HG02970 (cell line): ENCODE measurements around the gene TRAF3IP3.

Experiments used
- ATAC-seq: cut with Tn5 transposase; IDR thresholded peaks from one replicate; pipeline ENCODE4 v1.9.1; 2021; ENCODE audit warnings: mild to moderate bottlenecking, moderate library complexity, moderate number of reproducible peaks; ENCODE audit not compliant: unreplicated experiment, low FRiP score

The TRAF3IP3 gene

GRCh38 chr1:209736490-209737117, 19.2 kb upstream of the TRAF3IP3 start:
- no peak for ATAC-seq

- no peak for ATAC-seq
Measured at GRCh38 chr1:209737118-209737505, 18.7 kb upstream of the TRAF3IP3 start.

- ATAC-seq, result no peak
Measured at GRCh38 chr1:209738270-209738669, 17.6 kb upstream of the TRAF3IP3 start.

GRCh38 chr1:209741193-209741592, 14.7 kb upstream of the TRAF3IP3 start:
- ATAC-seq, result no peak

GRCh38 chr1:209741889-209742288, 14.0 kb upstream of the TRAF3IP3 start:
- ATAC-seq, result no peak

- ATAC-seq, result no peak
Measured at GRCh38 chr1:209742409-209743144, 13.3 kb upstream of the TRAF3IP3 start.

- ATAC-seq, result no peak
Measured at GRCh38 chr1:209743145-209743482, 12.7 kb upstream of the TRAF3IP3 start.

- ATAC-seq, result no peak
Measured at GRCh38 chr1:209746451-209747165, 9.2 kb upstream of the TRAF3IP3 start.

- ATAC-seq, result peak; percentile 73
Measured at GRCh38 chr1:209747580-209748262, 8.1 kb upstream of the TRAF3IP3 start.

- ATAC-seq, result no peak
Measured at GRCh38 chr1:209748620-209749019, 7.2 kb upstream of the TRAF3IP3 start.

- no peak for ATAC-seq
Measured at GRCh38 chr1:209749205-209749604, 6.6 kb upstream of the TRAF3IP3 start.

- no peak for ATAC-seq
Measured at GRCh38 chr1:209749670-209750323, 6.1 kb upstream of the TRAF3IP3 start.

GRCh38 chr1:209751627-209752231, 4.1 kb upstream of the TRAF3IP3 start:
- ATAC-seq, result peak; percentile 46

- ATAC-seq, result no peak
Measured at GRCh38 chr1:209752890-209753289, 3.0 kb upstream of the TRAF3IP3 start.

GRCh38 chr1:209755256-209755655, 597 bp upstream of the TRAF3IP3 start:
- ATAC-seq, result no peak

- no peak for ATAC-seq
Measured at GRCh38 chr1:209756615-209757445, 977 bp downstream of the TRAF3IP3 start.

- no peak for ATAC-seq
Measured at GRCh38 chr1:209758400-209758799, 2.5 kb downstream of the TRAF3IP3 start.

GRCh38 chr1:209759829-209760359, 4.0 kb downstream of the TRAF3IP3 start:
- no peak for ATAC-seq

GRCh38 chr1:209761011-209761635, 5.3 kb downstream of the TRAF3IP3 start:
- ATAC-seq, result no peak
